Stimulated activated CD4-positive, alpha-beta T cell treated with anti-CD3 and anti-CD28 coated beads, Interleukin-12 subunit alpha, Interleukin-12 subunit beta, amount 100 ng/mL, for 24 hours (primary cell): Measurements from ENCODE around the gene VENTX.

ENCODE experiments used
- DNase-seq, 2 experiments: peaks; one replicate each; pipeline ENCODE4 v3.0.0-alpha.2; 2020; ENCODE audit warnings: low read depth in 2 of 2

Gene VENTX

GRCh38 chr10:133235265-133235855 lies 2.3 kb upstream of the VENTX start:
- DNase-seq, result no peak

DNA sequence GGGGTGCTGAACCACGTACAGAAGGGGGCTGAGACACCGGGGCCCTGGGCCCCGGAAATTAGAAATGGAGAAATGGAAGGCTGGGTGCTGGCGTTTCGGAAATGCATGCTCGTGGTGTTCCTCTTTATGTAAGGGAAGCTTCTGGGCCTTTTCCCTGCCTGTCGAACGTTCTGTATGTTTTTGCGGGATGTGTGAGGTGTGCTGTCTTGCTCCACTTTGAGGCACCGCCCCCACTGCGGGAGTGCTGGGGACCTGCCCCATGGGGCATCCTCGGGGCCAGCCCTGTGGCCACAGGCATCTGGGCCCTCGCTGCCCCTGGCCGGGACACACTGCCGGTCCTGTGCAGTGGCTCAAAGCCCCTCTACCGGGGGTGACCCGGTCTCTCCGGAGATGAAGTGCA lies 1.7 kb upstream of the VENTX start:
- DNase-seq, result no peak

- DNase-seq, result no peak
Measured at GRCh38 chr10:133236401-133237240, 1.0 kb upstream of the VENTX start.

GRCh38 chr10:133237241-133237587 lies 441 bp upstream of the VENTX start:
- no peak for DNase-seq

DNA sequence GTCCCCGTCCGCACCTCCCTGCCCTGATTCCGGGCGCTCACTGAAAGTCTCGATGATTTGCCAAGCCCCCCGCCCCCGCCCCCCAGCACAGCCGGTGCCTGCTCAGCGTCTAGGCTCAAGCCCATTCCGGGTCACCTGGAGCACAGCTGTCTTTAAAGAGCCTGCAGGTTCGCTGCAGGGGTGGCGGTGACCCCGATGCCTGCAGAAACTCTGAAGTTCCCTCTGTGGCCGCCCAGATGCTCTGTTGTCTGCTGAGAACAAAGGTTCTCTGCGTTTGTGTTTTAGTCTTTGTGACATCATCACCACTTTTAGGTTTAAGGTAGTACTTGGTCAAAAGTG lies 780 bp downstream of the VENTX start:
- no peak for DNase-seq

GRCh38 chr10:133239990-133240389 lies 2.3 kb downstream of the VENTX start:
- DNase-seq, result no peak

GRCh38 chr10:133241501-133242205 lies 4.0 kb downstream of the VENTX start:
- no peak for DNase-seq

DNA sequence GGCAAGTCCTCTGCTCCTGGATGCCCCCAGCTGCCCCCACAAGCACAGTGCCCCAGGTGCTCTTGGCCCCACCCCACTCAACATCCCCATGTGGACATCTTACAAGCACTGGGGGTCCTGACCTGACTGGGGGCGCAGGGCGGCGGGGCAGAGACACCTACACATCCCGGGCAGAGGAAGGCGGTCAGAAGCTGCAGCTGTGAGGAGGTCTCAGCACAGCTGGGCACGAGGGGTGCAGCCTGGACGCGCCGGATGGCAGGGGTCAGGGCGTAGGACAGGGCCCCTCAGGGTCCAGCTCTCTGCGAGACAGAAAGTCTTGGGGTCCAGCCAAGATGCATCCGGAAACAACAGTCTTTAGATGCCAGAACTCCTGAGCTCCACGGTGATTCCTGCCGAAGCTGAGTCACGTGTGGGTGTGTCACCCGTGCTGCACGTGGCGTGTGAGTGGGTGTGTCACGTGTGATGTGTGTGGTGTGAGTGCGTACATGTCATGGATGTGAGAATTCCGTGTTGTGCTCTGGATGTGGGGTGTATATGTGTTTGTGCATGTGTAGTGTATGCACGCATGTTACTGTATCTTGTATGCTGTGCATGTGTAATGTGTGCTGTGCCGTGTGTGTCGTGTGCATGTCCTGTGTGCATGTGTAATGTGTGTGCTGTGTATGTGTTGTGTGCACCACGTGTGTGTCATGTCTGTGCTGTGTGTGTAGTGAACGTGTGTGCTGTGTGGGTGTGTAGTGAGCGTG lies 5.1 kb downstream of the VENTX start:
- DNase-seq, result no peak

GRCh38 chr10:133243593-133243992 lies 5.9 kb downstream of the VENTX start:
- no peak for DNase-seq

GRCh38 chr10:133245439-133246235 lies 8.0 kb downstream of the VENTX start:
- no peak for DNase-seq

GRCh38 chr10:133246236-133246626 lies 8.6 kb downstream of the VENTX start:
- no peak for DNase-seq

DNA sequence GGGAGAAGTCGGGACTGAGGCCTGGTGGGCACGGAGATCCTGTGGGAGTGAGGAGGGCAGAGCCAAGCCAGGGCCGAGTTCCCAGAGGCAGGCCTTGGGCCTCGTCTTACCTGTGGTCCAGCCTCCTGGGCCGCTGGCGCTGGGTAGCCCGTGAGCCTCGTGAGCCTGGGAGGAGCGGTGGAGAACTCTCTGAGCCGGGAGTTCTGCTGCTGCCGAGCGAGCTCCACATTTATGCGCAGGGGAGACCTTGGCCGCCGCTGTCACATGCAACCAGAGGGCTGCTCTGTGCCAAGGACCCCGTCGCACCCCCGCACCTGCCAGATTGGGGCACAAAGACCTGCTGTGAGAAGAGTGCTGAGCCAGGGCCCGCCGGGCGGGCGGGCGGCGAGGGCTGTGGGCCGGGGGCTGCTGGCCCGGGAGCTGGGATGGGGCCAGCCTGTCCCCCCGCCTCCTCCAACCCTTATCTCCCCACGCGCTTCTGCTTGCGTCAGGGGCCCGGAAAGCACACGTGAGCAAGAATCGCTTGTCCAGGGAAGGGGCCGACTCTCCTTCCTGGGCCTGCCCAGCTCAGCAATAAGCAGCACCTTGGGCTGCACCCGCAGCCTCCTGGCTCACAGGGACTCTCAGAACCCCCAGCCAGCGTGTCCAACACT lies 10.2 kb downstream of the VENTX start:
- no peak for DNase-seq

DNA sequence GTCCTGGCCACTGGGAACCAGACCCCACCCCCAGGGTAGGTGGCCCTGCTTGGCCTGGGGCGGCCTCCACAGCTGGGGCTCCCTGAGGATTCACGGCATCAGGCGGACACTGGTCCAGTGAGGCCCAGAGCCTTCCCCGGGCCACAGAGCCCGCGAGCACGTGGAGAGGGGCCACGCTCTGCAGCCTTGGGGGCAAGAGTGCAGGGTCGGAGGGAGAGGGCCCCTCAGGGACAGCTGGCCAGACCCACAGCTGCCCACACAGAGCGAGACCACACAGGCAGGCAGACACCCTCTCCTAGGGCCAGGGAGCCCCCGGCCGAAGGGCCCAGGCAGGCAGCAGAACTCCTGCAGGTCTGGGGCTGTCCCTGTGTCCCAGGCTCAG lies 10.7 kb downstream of the VENTX start:
- DNase-seq, result no peak

DNA sequence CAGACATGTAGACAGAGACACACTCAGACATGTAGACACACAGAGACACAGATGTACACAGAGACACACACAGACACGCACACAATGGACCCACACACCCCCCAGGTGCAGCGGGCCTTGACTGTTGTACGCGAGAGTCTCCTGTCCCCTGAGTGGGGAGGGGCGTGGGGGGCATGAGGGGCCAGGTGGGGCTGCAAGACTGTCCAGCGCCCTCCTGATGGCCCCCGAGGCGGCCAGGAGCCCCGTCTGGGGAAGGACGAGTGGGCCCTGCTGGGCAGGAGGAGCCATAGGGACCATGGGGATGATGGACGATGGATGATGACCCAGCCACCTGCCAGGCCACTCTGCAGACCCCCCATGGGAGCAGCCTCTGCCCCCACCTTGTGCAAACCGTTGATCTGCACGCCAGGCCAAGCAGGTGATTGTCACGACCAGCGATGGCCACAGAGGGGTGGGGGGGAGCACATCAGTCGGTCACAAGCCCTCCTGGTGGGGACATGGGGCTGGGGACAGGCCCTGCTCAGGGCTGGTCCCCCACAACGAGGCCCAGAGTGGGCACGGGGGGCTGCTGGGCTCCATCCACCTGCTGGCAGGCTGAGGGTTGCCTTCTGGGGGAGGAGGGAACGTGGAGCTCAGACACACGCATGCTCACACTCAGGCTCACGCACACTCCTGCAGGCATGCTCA lies 11.6 kb downstream of the VENTX start:
- no peak for DNase-seq

- no peak for DNase-seq
Measured at GRCh38 chr10:133249975-133250754, 12.5 kb downstream of the VENTX start.

- DNase-seq, result no peak
Measured at GRCh38 chr10:133251388-133252222, 13.9 kb downstream of the VENTX start.

DNA sequence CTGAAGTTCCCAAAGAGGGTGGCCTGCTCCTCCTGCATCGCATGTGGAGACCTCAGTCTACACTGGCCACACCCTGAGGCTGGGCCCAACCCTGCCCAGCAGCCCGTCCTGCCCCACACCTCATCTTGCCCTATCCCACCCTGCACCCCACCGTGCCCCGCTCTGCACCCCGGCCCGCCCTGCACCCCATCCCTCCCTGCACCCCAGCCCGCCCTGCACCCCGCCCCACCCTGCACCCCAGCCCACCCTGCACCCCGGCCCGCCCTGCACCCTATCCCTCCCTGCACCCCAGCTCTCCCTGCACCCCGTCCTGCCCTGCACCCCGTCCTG lies 14.5 kb downstream of the VENTX start:
- no peak for DNase-seq

GRCh38 chr10:133253361-133253955 lies 15.8 kb downstream of the VENTX start:
- no peak for DNase-seq
